ENCODE data around the gene SLIT3.

The SLIT3 gene

DNA sequence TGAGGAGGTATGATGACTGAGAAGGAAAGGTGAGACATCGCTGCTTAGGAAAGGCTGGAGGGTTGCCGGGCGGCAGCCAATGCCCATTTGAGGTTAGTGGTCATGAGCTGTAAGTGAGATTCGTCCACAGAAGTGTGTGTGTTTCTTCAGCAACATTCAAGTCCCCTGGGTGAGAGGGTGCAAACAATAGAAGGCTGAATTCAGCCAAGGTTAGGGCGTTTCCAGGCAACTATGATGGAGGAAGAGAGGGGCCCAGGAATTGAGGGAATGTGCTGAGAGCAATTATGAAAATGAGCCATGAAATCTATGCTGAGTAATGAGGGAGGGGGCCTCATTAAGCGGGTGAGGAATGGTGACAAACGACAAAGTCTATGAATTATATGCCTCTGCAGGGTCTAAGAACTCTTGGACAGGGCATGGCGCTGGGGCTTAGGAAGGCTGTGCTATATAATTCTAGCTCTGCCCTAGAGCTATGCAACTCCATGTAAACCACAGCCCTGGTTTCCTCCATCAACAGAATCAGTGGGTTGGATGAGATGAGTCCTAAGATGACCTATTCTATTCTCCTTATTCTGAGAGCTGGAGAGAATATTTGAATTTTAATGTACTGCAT is 96.0 kb downstream of the SLIT3 start:
- DNase-seq (ENCODE audit: low read depth), result no peak
- TF ChIP-seq, protein P1, sequence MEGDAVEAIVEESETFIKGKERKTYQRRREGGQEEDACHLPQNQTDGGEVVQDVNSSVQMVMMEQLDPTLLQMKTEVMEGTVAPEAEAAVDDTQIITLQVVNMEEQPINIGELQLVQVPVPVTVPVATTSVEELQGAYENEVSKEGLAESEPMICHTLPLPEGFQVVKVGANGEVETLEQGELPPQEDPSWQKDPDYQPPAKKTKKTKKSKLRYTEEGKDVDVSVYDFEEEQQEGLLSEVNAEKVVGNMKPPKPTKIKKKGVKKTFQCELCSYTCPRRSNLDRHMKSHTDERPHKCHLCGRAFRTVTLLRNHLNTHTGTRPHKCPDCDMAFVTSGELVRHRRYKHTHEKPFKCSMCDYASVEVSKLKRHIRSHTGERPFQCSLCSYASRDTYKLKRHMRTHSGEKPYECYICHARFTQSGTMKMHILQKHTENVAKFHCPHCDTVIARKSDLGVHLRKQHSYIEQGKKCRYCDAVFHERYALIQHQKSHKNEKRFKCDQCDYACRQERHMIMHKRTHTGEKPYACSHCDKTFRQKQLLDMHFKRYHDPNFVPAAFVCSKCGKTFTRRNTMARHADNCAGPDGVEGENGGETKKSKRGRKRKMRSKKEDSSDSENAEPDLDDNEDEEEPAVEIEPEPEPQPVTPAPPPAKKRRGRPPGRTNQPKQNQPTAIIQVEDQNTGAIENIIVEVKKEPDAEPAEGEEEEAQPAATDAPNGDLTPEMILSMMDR (conservative IDR thresholded peaks at IDR 0.05; ENCODE audit: control insufficient read depth, insufficient read depth, low read depth, low read length), result no peak
- no peak overlapping the region for H3K4me3 ChIP-seq (ENCODE audit: control insufficient read depth, low read depth, low read length)

DNA sequence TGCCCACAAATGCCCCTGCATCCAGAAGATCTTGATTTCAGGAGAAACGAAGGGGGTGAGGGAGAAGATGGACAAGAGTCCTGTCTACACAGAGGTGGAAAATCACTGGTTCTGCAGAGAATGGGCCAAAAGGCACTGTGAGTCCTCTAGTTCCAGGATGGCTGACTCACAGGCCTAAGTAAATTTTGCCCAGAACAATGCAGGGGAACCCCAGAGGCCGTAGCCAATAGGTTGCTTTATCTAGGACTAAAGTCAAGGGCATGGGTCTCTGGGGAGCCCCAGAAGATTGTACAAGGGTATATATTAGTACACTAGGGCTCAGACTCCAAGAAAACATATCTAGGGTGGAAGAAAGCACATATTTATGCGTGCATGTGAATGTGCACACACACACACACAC is 98.0 kb downstream of the SLIT3 start:
- no peak overlapping the region for H3K4me3 ChIP-seq (ENCODE audit: control insufficient read depth, low read depth, low read length)
- DNase-seq (ENCODE audit: low read depth), result peak; percentile 60
- TF ChIP-seq, protein P1 (conservative IDR thresholded peaks at IDR 0.05; ENCODE audit: control insufficient read depth, insufficient read depth, low read depth, low read length), result no peak

DNA sequence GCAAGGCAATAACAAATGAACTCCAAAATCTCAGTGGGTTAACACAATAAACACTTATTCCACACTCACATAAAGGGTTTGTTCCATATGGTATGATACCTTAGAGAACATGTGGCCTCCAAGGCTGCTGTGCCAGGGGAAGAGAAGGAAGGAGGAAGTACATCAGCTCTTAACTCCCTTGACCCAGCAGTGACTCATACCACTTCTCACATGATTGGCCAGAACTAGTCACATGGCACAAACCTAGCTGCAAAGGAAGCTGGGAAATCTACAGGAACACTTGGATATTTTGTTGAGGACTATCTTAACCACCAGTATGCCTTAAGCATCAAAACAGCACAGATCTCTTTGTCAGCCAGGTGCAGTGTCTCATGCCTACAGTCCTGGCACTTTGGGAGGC is 99.3 kb downstream of the SLIT3 start:
- no peak overlapping the region for H3K4me3 ChIP-seq (ENCODE audit: control insufficient read depth, low read depth, low read length)
- TF ChIP-seq, protein P1 (conservative IDR thresholded peaks at IDR 0.05; ENCODE audit: control insufficient read depth, insufficient read depth, low read depth, low read length), result no peak

DNA sequence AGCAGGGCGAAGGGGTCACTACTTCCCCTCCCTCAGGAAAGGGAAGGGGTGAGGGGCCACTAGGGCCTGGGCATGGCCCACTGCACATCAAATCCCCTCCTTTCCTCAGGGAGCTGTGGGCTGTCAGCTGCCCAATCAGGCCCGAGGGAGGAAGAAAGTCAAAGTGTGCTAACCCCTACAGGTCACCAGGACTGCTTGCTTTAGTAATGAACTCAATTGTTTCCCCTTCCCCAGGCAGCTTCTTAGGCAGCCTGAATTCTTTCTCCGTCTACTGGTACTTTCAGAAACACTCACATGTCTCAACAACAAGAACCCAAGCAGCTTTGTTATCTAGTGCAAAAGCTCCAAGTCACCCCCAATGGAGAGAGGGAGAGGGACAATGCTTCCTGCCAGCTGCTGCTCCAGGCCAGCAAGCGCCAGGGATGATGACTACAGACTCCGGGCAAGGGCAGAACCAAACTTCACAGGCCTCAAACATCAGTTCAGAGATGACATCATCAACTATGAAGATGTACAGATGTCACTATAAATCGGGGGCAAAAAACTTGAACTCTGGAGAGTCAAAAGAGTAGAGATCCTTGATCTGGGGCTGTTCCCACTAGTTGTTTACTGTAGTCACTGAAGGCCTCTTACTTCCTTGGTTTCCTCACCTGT is 100.7 kb downstream of the SLIT3 start:
- TF ChIP-seq, protein P1 (conservative IDR thresholded peaks at IDR 0.05; ENCODE audit: control insufficient read depth, insufficient read depth, low read depth, low read length), result no peak
- no peak overlapping the region for H3K4me3 ChIP-seq (ENCODE audit: control insufficient read depth, low read depth, low read length)
- no peak for DNase-seq (ENCODE audit: low read depth)

More for the DNA sequence above, 99.3 kb downstream of the SLIT3 start:
- peak; percentile 33 for DNase-seq (ENCODE audit: low read depth)

DNA sequence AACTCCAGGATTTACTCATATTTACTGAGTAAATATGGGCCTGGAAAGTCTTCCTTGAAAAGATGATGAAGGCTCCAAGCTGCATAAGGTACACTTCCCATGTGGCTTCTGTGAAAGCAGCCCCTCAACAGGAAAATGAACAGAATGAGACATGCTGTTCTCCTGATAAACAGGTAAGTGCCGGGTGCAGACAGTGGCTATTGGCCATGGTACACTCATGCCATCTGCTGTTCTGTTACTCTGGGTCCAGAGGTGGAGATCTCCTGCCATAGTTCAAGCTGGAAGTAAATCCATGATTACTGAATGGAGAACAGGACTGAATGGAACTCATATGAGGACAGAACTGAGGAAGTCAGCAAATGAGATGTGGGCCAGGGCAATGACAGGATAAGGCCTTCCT is 103.6 kb downstream of the SLIT3 start:
- TF ChIP-seq, protein P1 (conservative IDR thresholded peaks at IDR 0.05; ENCODE audit: control insufficient read depth, insufficient read depth, low read depth, low read length), result no peak
- H3K4me3 ChIP-seq (ENCODE audit: control insufficient read depth, low read depth, low read length), result no peak overlapping the region
- no peak for DNase-seq (ENCODE audit: low read depth)

DNA sequence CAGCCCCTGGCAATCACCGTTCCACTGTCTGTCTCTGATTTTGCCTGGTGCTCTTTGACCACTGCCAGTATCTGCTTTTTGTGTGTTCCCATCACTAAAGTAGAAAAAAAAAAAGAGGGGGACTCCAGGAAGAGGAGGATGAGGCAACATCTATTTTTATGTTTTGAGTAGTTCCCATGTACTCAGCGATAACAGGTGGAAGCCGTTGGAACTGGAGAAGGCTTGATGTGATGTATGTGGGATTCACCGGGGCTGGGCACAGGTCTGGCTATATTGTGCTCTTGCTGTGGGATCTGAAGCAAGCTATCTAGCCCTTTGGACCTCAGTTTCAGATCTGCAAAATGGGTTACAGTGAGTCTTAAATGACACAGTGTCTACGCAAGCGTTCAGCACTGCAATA is 104.9 kb downstream of the SLIT3 start:
- TF ChIP-seq, protein P1 (conservative IDR thresholded peaks at IDR 0.05; ENCODE audit: control insufficient read depth, insufficient read depth, low read depth, low read length), result no peak
- peak; percentile 12 for DNase-seq (ENCODE audit: low read depth)
- no peak overlapping the region for H3K4me3 ChIP-seq (ENCODE audit: control insufficient read depth, low read depth, low read length)
